SHP77 (cell line): ENCODE measurements around the gene SSR1.
"Not testable (repeated sequence)": the region's sequence is repeated elsewhere in the genome, so short reads cannot be mapped to it uniquely, and the experiment has no call there.

Experiments used
- DNase-seq, 2 experiments: peaks; one replicate each; lab custom pipeline; 2025; lab: John Stamatoyannopoulos, UW

Gene SSR1

GRCh38 chr6:7276199-7276524, 36.8 kb downstream of the SSR1 start:
- no peak for DNase-seq

- DNase-seq, result not testable (repeated sequence)
These were observed 38.5 kb downstream of the SSR1 start for GRCh38 chr6:7274525-7274924.

- no peak for DNase-seq
These were observed 39.3 kb downstream of the SSR1 start for GRCh38 chr6:7273709-7274108.

GRCh38 chr6:7271205-7271534, 41.8 kb downstream of the SSR1 start:
- DNase-seq, result no peak

GRCh38 chr6:7270320-7271204, 42.4 kb downstream of the SSR1 start:
- DNase-seq, result no peak

- DNase-seq, result no peak
These were observed 43.2 kb downstream of the SSR1 start for GRCh38 chr6:7269816-7270215.

- no peak for DNase-seq
These were observed 44.0 kb downstream of the SSR1 start for GRCh38 chr6:7268816-7269555.

- DNase-seq, result no peak
These were observed 44.6 kb downstream of the SSR1 start for GRCh38 chr6:7268362-7268761.

- DNase-seq, result no peak
These were observed 45.4 kb downstream of the SSR1 start for GRCh38 chr6:7267466-7268091.

- DNase-seq, result no peak
These were observed 45.9 kb downstream of the SSR1 start for GRCh38 chr6:7267071-7267465.

GRCh38 chr6:7265385-7265726, 47.6 kb downstream of the SSR1 start:
- DNase-seq, result not testable (repeated sequence)

GRCh38 chr6:7264686-7265384, 48.2 kb downstream of the SSR1 start:
- no peak for DNase-seq

GRCh38 chr6:7264041-7264440, 49.0 kb downstream of the SSR1 start:
- no peak for DNase-seq

- DNase-seq, result not testable (repeated sequence)
These were observed 49.5 kb downstream of the SSR1 start for GRCh38 chr6:7263519-7263805.

GRCh38 chr6:7262746-7263518, 50.1 kb downstream of the SSR1 start:
- DNase-seq, result no peak

GRCh38 chr6:7261852-7262461, 51.0 kb downstream of the SSR1 start:
- peak; percentile 54 to 62 for DNase-seq

GRCh38 chr6:7261032-7261841, 51.8 kb downstream of the SSR1 start:
- peak; percentile 77 to 79 for DNase-seq

GRCh38 chr6:7260291-7261031, 52.5 kb downstream of the SSR1 start:
- no peak for DNase-seq

- no peak for DNase-seq
These were observed 54.7 kb downstream of the SSR1 start for GRCh38 chr6:7258231-7258763.
